Measurements from ENCODE around the gene IL4I1.

The IL4I1 gene

DNA sequence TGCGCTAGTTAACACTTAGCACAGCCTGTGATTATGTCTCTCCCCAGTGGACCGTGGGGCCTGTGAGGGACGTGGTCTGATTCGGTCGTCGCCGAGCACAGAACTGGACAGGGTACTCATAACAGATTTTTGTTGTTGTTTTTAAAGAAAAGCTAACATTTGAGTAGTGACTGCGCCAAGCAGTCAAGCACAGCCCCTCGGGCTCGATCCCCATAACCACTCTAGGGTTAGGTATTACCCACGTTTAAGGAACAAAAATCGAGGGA is 46.5 kb downstream of the IL4I1 start:
- H3K27ac ChIP-seq = peak overlapping the region; percentile 96
- TF ChIP-seq, protein P1, sequence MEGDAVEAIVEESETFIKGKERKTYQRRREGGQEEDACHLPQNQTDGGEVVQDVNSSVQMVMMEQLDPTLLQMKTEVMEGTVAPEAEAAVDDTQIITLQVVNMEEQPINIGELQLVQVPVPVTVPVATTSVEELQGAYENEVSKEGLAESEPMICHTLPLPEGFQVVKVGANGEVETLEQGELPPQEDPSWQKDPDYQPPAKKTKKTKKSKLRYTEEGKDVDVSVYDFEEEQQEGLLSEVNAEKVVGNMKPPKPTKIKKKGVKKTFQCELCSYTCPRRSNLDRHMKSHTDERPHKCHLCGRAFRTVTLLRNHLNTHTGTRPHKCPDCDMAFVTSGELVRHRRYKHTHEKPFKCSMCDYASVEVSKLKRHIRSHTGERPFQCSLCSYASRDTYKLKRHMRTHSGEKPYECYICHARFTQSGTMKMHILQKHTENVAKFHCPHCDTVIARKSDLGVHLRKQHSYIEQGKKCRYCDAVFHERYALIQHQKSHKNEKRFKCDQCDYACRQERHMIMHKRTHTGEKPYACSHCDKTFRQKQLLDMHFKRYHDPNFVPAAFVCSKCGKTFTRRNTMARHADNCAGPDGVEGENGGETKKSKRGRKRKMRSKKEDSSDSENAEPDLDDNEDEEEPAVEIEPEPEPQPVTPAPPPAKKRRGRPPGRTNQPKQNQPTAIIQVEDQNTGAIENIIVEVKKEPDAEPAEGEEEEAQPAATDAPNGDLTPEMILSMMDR (IDR thresholded peaks at IDR 0.05) = no peak
- TF ChIP-seq ZFX (IDR thresholded peaks at IDR 0.05; ENCODE audit: borderline replicate concordance) = no peak

DNA sequence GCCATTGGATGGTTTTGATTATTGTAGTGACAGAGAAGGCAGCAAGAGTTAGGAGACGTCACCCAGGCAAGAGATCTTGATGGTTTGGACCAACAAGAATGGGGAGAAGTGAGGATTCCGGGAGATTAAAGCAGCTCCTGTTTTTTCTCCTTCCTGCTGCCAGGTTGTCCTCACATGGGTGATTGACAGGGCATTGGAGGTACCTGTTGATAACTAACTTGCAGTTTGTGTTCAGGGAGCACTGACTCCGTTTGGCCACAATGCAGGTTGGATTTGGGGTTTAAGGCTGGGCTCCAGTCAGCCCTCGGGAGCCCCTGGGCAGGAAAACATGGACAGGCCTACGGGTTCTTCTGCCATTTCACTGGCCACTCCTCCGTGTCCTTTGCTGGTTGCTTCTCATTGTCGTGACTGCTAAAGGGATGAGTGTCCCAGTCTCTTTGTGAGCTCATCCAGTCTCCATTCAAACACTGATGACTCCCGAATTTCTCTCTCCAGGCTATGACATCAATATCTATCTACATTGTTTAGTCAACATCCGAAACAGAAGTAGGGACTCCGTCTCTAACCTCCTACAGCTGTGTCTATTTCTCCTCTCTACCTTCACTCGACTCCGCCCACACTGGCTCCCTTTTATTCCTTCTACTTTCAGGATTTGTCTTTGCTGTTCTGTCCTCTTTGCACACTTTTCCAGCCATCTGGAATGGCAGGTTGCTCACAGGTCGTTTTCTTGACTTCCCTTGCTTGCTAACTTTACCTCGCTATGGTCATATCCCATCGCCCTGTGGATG is 47.1 kb downstream of the IL4I1 start:
- peak overlapping the region; percentile 96 for H3K27ac ChIP-seq
- TF ChIP-seq, protein P1 (IDR thresholded peaks at IDR 0.05) = no peak
- no peak for TF ChIP-seq ZFX (IDR thresholded peaks at IDR 0.05; ENCODE audit: borderline replicate concordance)

DNA sequence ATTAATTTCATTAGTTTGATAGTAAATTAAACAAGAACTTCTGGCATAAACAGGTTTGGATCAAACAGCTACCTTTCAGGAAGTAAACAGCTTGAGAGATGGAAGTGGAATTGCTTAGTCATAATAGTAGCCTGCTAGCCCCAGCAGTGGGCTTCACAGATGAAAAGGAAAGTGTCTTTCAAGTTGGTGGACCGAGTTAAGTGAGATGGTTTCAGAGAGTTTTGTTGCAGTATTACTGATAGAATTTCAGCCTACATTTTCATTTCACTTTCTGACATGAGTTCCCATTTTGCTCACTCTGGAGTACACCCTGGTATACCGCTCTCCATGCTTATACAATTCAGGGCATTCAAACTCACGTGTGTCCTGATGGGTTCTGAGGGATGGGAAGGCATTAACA is 47.7 kb downstream of the IL4I1 start:
- TF ChIP-seq, protein P1 (IDR thresholded peaks at IDR 0.05) = no peak
- TF ChIP-seq ZFX (IDR thresholded peaks at IDR 0.05; ENCODE audit: borderline replicate concordance) = no peak
- H3K27ac ChIP-seq = peak overlapping the region; percentile 12; the same call in 1 of the 2 replicates

DNA sequence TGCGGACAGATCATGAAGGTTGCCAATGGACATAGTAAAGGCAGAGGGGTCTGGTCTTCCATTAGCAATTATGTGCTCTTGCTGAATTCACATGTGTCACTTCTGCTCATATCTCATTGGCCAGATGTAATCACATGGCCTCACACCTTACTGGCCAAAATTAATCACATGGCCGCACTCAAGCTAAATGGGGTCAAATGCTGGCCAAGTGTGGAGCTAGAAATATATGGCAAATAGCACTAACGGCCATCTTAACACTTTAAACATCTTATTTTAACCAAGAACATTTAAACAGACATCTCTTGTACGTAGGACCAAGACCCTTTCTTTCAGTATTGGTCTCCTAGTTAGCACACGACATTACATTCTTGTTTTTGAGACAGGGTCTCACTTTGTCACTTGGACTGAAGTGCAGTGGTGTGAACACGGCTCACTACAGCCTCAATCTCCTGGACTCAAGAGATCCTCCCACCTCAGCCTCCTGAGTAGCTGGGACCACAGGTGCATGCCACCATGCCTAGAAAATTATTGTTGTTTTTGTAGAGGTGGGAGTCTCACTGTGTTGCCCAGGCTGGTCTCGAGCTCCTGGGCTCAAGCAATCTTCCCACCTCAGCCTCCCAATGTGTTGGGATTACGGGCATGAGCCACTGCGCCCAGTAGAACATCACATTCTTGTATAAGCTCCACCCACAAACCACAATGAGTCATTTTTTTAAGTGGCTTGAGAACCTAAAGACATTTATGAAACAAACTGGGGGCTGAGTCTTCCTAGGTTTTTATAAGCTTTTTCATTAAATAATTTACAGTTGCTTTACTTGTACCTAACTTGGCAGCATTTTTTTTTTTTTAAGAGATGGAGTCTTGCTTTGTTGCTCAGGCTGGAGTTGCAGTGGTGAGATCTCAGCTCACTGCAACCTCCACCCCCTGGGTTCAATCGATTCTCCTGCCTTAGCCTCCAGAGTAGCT is 48.7 kb downstream of the IL4I1 start:
- TF ChIP-seq ZFX (IDR thresholded peaks at IDR 0.05; ENCODE audit: borderline replicate concordance) = no peak
- TF ChIP-seq, protein P1 (IDR thresholded peaks at IDR 0.05) = no peak
- peak overlapping the region; percentile 12 for H3K27ac ChIP-seq

DNA sequence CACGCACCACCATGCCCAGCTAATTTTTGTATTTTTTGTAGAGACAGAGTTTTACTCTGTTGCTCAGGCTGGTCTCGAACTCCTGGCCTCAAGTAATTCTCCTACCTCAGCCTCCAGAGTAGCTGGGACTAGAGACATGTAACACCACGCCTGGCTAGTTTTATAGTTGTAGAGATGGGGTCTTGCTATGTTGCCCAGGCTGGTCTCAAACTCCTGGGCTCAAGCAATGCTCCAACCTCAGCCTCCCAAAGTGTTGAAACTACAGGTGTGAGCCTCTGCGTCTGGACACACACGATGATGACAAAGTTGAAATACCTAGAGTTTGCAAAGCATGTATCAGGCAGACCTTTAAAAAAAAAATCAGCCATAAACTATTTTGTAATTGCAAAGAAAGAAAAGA is 50.3 kb downstream of the IL4I1 start:
- TF ChIP-seq, protein P1 (IDR thresholded peaks at IDR 0.05) = no peak
- TF ChIP-seq ZFX (IDR thresholded peaks at IDR 0.05; ENCODE audit: borderline replicate concordance) = no peak

DNA sequence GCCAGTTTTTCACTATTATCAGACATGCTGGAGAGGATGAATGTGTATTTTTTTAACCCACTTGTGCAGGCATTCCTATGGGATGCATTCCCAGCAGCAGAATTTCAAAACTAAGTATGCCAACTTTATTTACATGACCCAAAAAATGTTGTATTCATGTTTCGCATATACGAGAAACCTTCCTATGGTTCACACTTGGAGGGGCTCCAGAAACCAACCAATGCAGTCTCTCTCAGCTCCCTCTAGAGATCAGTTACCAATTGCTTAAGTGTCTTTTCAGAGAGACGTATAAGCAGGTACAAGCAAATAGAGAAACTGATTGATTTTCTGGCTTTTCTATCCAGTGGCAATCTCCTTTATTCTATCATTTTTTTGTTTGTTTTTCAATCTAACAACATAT is 51.3 kb downstream of the IL4I1 start:
- no peak overlapping the region for H3K27ac ChIP-seq
- no peak for TF ChIP-seq ZFX (IDR thresholded peaks at IDR 0.05; ENCODE audit: borderline replicate concordance)
- TF ChIP-seq, protein P1 (IDR thresholded peaks at IDR 0.05) = no peak

More for the DNA sequence above, 50.3 kb downstream of the IL4I1 start:
- H3K27ac ChIP-seq = no peak overlapping the region; the same call in 1 of the 2 replicates

All from 22Rv1 (cell line).